ENCODE measurements around the gene FGF6.
"Not testable (repeated sequence)": the region's sequence is repeated elsewhere in the genome, so short reads cannot be mapped to it uniquely, and the experiment has no call there.

Gene FGF6

GRCh38 chr12:4412056-4412455 lies 33.6 kb downstream of the FGF6 start:
- TF ChIP-seq CTCF (IDR thresholded peaks at IDR 0.05; ENCODE audit: low read length, missing control alignments) = no peak
- DNase-seq (ENCODE audit: low read depth) = no peak
- H3K4me3 ChIP-seq (replicated peaks; ENCODE audit: low read depth, low read length) = no peak overlapping the region

GRCh38 chr12:4407136-4407535 lies 38.5 kb downstream of the FGF6 start:
- no peak for TF ChIP-seq CTCF (IDR thresholded peaks at IDR 0.05; ENCODE audit: low read length, missing control alignments)
- H3K4me3 ChIP-seq (replicated peaks; ENCODE audit: low read depth, low read length) = no peak overlapping the region
- no peak for DNase-seq (ENCODE audit: low read depth)

- H3K4me3 ChIP-seq (replicated peaks; ENCODE audit: low read depth, low read length); DNase-seq (ENCODE audit: low read depth): not testable (repeated sequence)
Measured at GRCh38 chr12:4404877-4405637, 40.6 kb downstream of the FGF6 start.

- no peak for DNase-seq (ENCODE audit: low read depth)
- no peak for TF ChIP-seq CTCF (IDR thresholded peaks at IDR 0.05; ENCODE audit: low read length, missing control alignments)
- H3K4me3 ChIP-seq (replicated peaks; ENCODE audit: low read depth, low read length) = no peak overlapping the region
Measured at GRCh38 chr12:4402996-4403395, 42.6 kb downstream of the FGF6 start.

- no peak for TF ChIP-seq CTCF (IDR thresholded peaks at IDR 0.05; ENCODE audit: low read length, missing control alignments)
- no peak overlapping the region for H3K4me3 ChIP-seq (replicated peaks; ENCODE audit: low read depth, low read length)
- DNase-seq (ENCODE audit: low read depth) = no peak
Measured at GRCh38 chr12:4401117-4401516, 44.5 kb downstream of the FGF6 start.

GRCh38 chr12:4395818-4396217 lies 49.8 kb downstream of the FGF6 start:
- TF ChIP-seq CTCF (IDR thresholded peaks at IDR 0.05; ENCODE audit: low read length, missing control alignments) = no peak
- H3K4me3 ChIP-seq (replicated peaks; ENCODE audit: low read depth, low read length) = no peak overlapping the region
- no peak for DNase-seq (ENCODE audit: low read depth)

- H3K4me3 ChIP-seq (replicated peaks; ENCODE audit: low read depth, low read length) = no peak overlapping the region
- TF ChIP-seq CTCF (IDR thresholded peaks at IDR 0.05; ENCODE audit: low read length, missing control alignments) = no peak
- no peak for DNase-seq (ENCODE audit: low read depth)
Measured at GRCh38 chr12:4393211-4393610, 52.4 kb downstream of the FGF6 start.
